GM12878 (cell line): ENCODE data around the gene WWOX. TPM values are rescaled to one million over a fixed set of nuclear protein-coding genes. Genes with fewer than 3 reads are reported as not detected.

Source experiments
- ATAC-seq: fragments of 200-7000 bp; cut with Tn5 transposase; 3 replicates; pipeline ENCODE4 v1.9.1; 2020; ENCODE audit warnings: mild to moderate bottlenecking, moderate library complexity
- BruUV-seq: library from RNA; stranded (reverse); fragments of 400-500 nt; replicated peaks from 2 replicates; lab custom pipeline; 2021; lab: Mats Ljungman, UMichigan
- CTCF ChIA-PET: fragments of 300-600 bp; sonication (Branson Sonifier 250); formaldehyde crosslinking; extraction: SDS; loops from one replicate; lab custom pipeline; 2021; ENCODE audit warnings: inconsistent platforms; lab: Yijun Ruan, JAX
- POLR2A ChIA-PET: fragments of 350-600 bp; formaldehyde crosslinking; extraction: SDS; loops from one replicate; lab custom pipeline; 2021; ENCODE audit warnings: inconsistent platforms; lab: Charles Lee
- RAD21 ChIA-PET: fragments of 300-600 bp; sonication (Branson Sonifier 250); formaldehyde crosslinking; loops from one replicate; lab custom pipeline; 2023; ENCODE audit warnings: antibody characterized with exemption; ENCODE audit not compliant: unreplicated experiment; lab: Charles Lee
- SMC1A ChIA-PET: fragments of 300-600 bp; sonication (Branson Sonifier 250); formaldehyde crosslinking; loops from one replicate; lab custom pipeline; 2023; ENCODE audit not compliant: unreplicated experiment, uncharacterized antibody; lab: Charles Lee
- DNase-seq: peaks from one replicate; pipeline ENCODE4 v3.0.0-alpha.2; 2011; ENCODE audit warnings: low read depth, low spot score
- FAIRE-seq: peaks from 3 replicates; lab custom pipeline; 2011; peaks lifted over from hg19 to GRCh38; lab: Jason Lieb, UNC
- H2AFZ ChIP-seq: 2 replicates; pipeline ENCODE4 v1.6.0; 2011; ENCODE audit warnings: low read depth, low read length, control low read depth; ENCODE audit not compliant: control insufficient read depth
- H3K27ac ChIP-seq: 2 replicates; pipeline ENCODE4 v1.5.1; 2011; ENCODE audit warnings: control low read depth; ENCODE audit not compliant: control insufficient read depth, insufficient read depth
- H3K27me3 ChIP-seq, 2 experiments: replicated peaks in 1 of 2; 2 replicates each; pipeline versions ENCODE4 v1.6.0 to v1.6.1; 2011; ENCODE audit warnings: low read length in 1 of 2; ENCODE audit not compliant: control insufficient read depth in 2 of 2, insufficient read depth in 2 of 2
- H3K36me3 ChIP-seq, 2 experiments: 2 replicates each; pipeline ENCODE4 v1.5.1; 2011; ENCODE audit warnings: low read length in 1 of 2; ENCODE audit not compliant: control insufficient read depth in 2 of 2, insufficient read depth in 2 of 2
- H3K4me1 ChIP-seq: 2 replicates; pipeline ENCODE4 v1.6.1; 2011; ENCODE audit warnings: mild to moderate bottlenecking, low read length, moderate library complexity, mixed read lengths; ENCODE audit not compliant: control insufficient read depth, insufficient read depth
- H3K4me2 ChIP-seq: 2 replicates; pipeline ENCODE4 v1.6.0; 2011; ENCODE audit warnings: control low read depth; ENCODE audit not compliant: control insufficient read depth, insufficient read depth
- H3K4me3 ChIP-seq: fragments of 200-600 bp; sonication (generic); 2 replicates; pipeline ENCODE4 v1.5.1; 2016
- H3K79me2 ChIP-seq: 2 replicates; pipeline ENCODE4 v1.6.0; 2011; ENCODE audit warnings: low read length; ENCODE audit not compliant: control insufficient read depth, insufficient read depth
- H3K9ac ChIP-seq: 2 replicates; pipeline ENCODE4 v1.8.0; 2011; ENCODE audit warnings: low read length, control low read depth, mixed read lengths; ENCODE audit not compliant: control insufficient read depth, insufficient read depth
- H3K9me3 ChIP-seq: replicated peaks from 3 replicates; pipeline ENCODE4 v1.5.1; 2011; ENCODE audit warnings: mild to moderate bottlenecking, low read length; ENCODE audit not compliant: control insufficient read depth, insufficient read depth
- H4K20me1 ChIP-seq: 2 replicates; pipeline ENCODE4 v1.6.0; 2011; ENCODE audit not compliant: control insufficient read depth, insufficient read depth
- PRDM15 ChIP-seq: fragments of 450-650 bp; formaldehyde crosslinking; IDR thresholded peaks from 2 replicates; pipeline ENCODE4 v1.4.0; 2020; ENCODE audit warnings: mild to moderate bottlenecking, moderate library complexity
- SMAD5 ChIP-seq: IDR thresholded peaks from 2 replicates; pipeline ENCODE4 v1.6.1; 2016; ENCODE audit warnings: antibody characterized with exemption, low read depth
- WGBS: methylation state at CpG from one replicate; pipeline ENCODE4 v1.1.6; 2016; ENCODE audit warnings: low lambda C conversion rate; ENCODE audit not compliant: insufficient replicate concordance, insufficient coverage; ENCODE audit errors: missing lambda C conversion rate; 5-methylcytosine and 5-hydroxymethylcytosine counted together
- in situ Hi-C: fragments of 300-500 bp; cut with MboI; formaldehyde crosslinking; loops from 9 replicates; pipeline ENCODE4 v1.14.3; 2018; ENCODE audit warnings: mixed read lengths
- intact Hi-C: fragments of 100-400 bp; cut with micrococcal nuclease; formaldehyde crosslinking; loops from one replicate; pipeline ENCODE4 v1.14.2; 2022; ENCODE audit not compliant: unreplicated experiment
- polyA plus RNA-seq, 11 experiments: library from polyadenylated mRNA; depleted of rRNA in 4 of 11; unstranded in 6 of 11; stranded (reverse) in 5 of 11; fragments of >200 nt; fragmentation: Nextera tagmentation in 4 of 11; fragmentation: Illumina TruSeq in 1 of 11; extraction: Ambion mirVana in 4 of 11; extraction: Trizol in 1 of 11; gene quantifications; 1 replicate in 1 of 11; 2 replicates in 10 of 11; pipeline versions ENCODE4 v1.2.1 to v1.2.3, GENCODE V29; 2011 to 2016; ENCODE audit warnings: inconsistent platforms in 2 of 11, missing spikeins in 2 of 11, low read depth in 1 of 11
- total RNA-seq, 4 experiments: library from RNA; depleted of rRNA in 3 of 4; stranded (reverse); fragments of >200 nt in 3 of 4; fragmentation: Illumina TruSeq in 1 of 4; extraction: Trizol in 1 of 4; gene quantifications; 2 replicates each; pipeline versions ENCODE4 v1.2.1 to v1.2.3, GENCODE V29; 2013 to 2021
- TF ChIP-seq, protein P1 (sequence below): fragments of 450-650 bp; IDR thresholded peaks from 2 replicates; pipeline ENCODE4 v1.6.1; 2017; ENCODE audit warnings: mild to moderate bottlenecking, moderate library complexity
- TF ChIP-seq, protein P2 (sequence below): fragments of 450-650 bp; formaldehyde crosslinking; IDR thresholded peaks from 2 replicates; pipeline ENCODE4 v1.5.0; 2022; ENCODE audit warnings: mild to moderate bottlenecking, missing genetic modification characterization

Gene WWOX
- total and polyA plus RNA-seq, 10 of the 15 experiments (the other 5 are each of a cell fraction or from before 2014, with no cell fraction given) = 2.8 to 24.4 (median 17.8) TPM

- WGBS = 27% methylated on average over 3 of the region's 3 CpGs
- Histone ChIP-seq H4K20me1 (no peaks in the 10 kb centered on the region), H3K9me3 (no peaks in the 10 kb centered on the region), H3K4me1 (no peaks in the 10 kb centered on the region), H3K4me3 (no peak overlapping the region), H3K79me2 (no peaks in the 10 kb centered on the region), H3K4me2 (no peak overlapping the region), H2AFZ (no peak overlapping the region), H3K9ac (no peak overlapping the region), H3K27ac (no peak overlapping the region), H3K27me3 (no peaks in the 10 kb centered on the region), H3K36me3 (no peaks in the 10 kb centered on the region)
- in situ Hi-C loops (no loop called here), intact Hi-C loops (no loop called here)
- ATAC-seq (no peak), FAIRE-seq (no peak), DNase-seq (no peak)
- POLR2A ChIA-PET = no interaction called here
- TF ChIP-seq, protein P1, sequence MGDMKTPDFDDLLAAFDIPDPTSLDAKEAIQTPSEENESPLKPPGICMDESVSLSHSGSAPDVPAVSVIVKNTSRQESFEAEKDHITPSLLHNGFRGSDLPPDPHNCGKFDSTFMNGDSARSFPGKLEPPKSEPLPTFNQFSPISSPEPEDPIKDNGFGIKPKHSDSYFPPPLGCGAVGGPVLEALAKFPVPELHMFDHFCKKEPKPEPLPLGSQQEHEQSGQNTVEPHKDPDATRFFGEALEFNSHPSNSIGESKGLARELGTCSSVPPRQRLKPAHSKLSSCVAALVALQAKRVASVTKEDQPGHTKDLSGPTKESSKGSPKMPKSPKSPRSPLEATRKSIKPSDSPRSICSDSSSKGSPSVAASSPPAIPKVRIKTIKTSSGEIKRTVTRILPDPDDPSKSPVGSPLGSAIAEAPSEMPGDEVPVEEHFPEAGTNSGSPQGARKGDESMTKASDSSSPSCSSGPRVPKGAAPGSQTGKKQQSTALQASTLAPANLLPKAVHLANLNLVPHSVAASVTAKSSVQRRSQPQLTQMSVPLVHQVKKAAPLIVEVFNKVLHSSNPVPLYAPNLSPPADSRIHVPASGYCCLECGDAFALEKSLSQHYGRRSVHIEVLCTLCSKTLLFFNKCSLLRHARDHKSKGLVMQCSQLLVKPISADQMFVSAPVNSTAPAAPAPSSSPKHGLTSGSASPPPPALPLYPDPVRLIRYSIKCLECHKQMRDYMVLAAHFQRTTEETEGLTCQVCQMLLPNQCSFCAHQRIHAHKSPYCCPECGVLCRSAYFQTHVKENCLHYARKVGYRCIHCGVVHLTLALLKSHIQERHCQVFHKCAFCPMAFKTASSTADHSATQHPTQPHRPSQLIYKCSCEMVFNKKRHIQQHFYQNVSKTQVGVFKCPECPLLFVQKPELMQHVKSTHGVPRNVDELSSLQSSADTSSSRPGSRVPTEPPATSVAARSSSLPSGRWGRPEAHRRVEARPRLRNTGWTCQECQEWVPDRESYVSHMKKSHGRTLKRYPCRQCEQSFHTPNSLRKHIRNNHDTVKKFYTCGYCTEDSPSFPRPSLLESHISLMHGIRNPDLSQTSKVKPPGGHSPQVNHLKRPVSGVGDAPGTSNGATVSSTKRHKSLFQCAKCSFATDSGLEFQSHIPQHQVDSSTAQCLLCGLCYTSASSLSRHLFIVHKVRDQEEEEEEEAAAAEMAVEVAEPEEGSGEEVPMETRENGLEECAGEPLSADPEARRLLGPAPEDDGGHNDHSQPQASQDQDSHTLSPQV = no peak
- TF ChIP-seq, protein P2, sequence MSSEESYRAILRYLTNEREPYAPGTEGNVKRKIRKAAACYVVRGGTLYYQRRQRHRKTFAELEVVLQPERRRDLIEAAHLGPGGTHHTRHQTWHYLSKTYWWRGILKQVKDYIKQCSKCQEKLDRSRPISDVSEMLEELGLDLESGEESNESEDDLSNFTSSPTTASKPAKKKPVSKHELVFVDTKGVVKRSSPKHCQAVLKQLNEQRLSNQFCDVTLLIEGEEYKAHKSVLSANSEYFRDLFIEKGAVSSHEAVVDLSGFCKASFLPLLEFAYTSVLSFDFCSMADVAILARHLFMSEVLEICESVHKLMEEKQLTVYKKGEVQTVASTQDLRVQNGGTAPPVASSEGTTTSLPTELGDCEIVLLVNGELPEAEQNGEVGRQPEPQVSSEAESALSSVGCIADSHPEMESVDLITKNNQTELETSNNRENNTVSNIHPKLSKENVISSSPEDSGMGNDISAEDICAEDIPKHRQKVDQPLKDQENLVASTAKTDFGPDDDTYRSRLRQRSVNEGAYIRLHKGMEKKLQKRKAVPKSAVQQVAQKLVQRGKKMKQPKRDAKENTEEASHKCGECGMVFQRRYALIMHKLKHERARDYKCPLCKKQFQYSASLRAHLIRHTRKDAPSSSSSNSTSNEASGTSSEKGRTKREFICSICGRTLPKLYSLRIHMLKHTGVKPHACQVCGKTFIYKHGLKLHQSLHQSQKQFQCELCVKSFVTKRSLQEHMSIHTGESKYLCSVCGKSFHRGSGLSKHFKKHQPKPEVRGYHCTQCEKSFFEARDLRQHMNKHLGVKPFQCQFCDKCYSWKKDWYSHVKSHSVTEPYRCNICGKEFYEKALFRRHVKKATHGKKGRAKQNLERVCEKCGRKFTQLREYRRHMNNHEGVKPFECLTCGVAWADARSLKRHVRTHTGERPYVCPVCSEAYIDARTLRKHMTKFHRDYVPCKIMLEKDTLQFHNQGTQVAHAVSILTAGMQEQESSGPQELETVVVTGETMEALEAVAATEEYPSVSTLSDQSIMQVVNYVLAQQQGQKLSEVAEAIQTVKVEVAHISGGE = no peak
- TF ChIP-seq PRDM15 (CRISPR knock-in tag) (no peak), SMAD5 (no peak)
- CTCF ChIA-PET = no interaction called here
- SMC1A ChIA-PET = no interaction called here
- no TSS peak for BruUV-seq
- RAD21 ChIA-PET = no interaction called here
These were observed 547.6 kb downstream of the WWOX start for GRCh38 chr16:78647019-78647418.
